ENCODE measurements around the gene CCDC9B.

- TF ChIP-seq, protein P1, sequence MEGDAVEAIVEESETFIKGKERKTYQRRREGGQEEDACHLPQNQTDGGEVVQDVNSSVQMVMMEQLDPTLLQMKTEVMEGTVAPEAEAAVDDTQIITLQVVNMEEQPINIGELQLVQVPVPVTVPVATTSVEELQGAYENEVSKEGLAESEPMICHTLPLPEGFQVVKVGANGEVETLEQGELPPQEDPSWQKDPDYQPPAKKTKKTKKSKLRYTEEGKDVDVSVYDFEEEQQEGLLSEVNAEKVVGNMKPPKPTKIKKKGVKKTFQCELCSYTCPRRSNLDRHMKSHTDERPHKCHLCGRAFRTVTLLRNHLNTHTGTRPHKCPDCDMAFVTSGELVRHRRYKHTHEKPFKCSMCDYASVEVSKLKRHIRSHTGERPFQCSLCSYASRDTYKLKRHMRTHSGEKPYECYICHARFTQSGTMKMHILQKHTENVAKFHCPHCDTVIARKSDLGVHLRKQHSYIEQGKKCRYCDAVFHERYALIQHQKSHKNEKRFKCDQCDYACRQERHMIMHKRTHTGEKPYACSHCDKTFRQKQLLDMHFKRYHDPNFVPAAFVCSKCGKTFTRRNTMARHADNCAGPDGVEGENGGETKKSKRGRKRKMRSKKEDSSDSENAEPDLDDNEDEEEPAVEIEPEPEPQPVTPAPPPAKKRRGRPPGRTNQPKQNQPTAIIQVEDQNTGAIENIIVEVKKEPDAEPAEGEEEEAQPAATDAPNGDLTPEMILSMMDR (IDR thresholded peaks at IDR 0.05), result peak in 1 of 6 experiments; percentile 1
- no peak for TF ChIP-seq POLR2A (IDR thresholded peaks at IDR 0.05)
Observed at GRCh38 chr15:40358471-40359353, 18.0 kb upstream of the CCDC9B start.

Measured in esophagus squamous epithelium (tissue), 4 donors.